Effector memory CD4-positive, alpha-beta T cell (primary cell): Measurements from ENCODE around the gene PDE9A.

ENCODE experiments used
- DNase-seq, 3 donors: peaks; one replicate each; pipeline ENCODE4 v3.0.0-alpha.2; 2020
- H3K27ac ChIP-seq: 2 replicates; pipeline ENCODE4 v1.7.0; 2013; ENCODE audit warnings: mild to moderate bottlenecking, low read length, moderate library complexity; ENCODE audit not compliant: insufficient read depth, poor library complexity, severe bottlenecking
- H3K27me3 ChIP-seq: replicated peaks from 2 replicates; pipeline ENCODE4 v1.7.0; 2013; ENCODE audit warnings: mild to moderate bottlenecking, low read length; ENCODE audit not compliant: insufficient read depth, control insufficient read depth, poor library complexity, severe bottlenecking
- H3K36me3 ChIP-seq: 2 replicates; pipeline ENCODE4 v1.7.0; 2013; ENCODE audit warnings: mild to moderate bottlenecking, low read length, moderate library complexity; ENCODE audit not compliant: control insufficient read depth, insufficient read depth
- H3K4me1 ChIP-seq: 2 replicates; pipeline ENCODE4 v1.7.0; 2013; ENCODE audit warnings: low read length, mild to moderate bottlenecking; ENCODE audit not compliant: control insufficient read depth, insufficient read depth, poor library complexity, severe bottlenecking
- H3K4me3 ChIP-seq: 2 replicates; pipeline ENCODE4 v1.7.0; 2013; ENCODE audit warnings: low read length, low read depth, mild to moderate bottlenecking; ENCODE audit not compliant: insufficient read depth, poor library complexity, severe bottlenecking
- H3K9me3 ChIP-seq: 2 replicates; pipeline ENCODE4 v1.7.0; 2013; ENCODE audit warnings: mild to moderate bottlenecking, low read length, moderate library complexity; ENCODE audit not compliant: control insufficient read depth

The PDE9A gene

DNA sequence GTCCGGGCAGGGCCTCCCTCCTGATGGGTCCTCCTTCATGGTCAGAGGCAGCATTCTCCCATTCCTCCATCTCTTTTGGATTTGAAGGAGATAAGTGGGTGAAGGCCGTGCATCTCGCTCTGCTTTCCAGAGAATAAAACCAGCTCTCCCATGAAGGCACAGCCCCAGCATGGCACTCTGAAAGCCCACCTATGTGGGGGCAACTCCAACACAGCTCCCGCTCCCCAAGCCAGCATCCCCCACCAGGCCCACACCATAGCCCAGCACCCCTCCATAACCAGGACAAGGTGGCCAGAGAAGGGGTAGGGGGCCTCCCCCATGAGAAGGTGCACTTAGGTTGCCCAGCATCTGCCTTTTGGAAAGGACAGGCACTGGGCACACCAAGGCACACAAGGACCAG, 112.2 kb downstream of the PDE9A start:
- DNase-seq, result no peak
- Histone ChIP-seq H3K27me3 (no peaks in the 10 kb centered on the region), H3K36me3 (no peaks in the 10 kb centered on the region), H3K27ac (no peak overlapping the region), H3K4me3 (no peak overlapping the region), H3K4me1 (no peaks in the 10 kb centered on the region), H3K9me3 (no peaks in the 10 kb centered on the region)

DNA sequence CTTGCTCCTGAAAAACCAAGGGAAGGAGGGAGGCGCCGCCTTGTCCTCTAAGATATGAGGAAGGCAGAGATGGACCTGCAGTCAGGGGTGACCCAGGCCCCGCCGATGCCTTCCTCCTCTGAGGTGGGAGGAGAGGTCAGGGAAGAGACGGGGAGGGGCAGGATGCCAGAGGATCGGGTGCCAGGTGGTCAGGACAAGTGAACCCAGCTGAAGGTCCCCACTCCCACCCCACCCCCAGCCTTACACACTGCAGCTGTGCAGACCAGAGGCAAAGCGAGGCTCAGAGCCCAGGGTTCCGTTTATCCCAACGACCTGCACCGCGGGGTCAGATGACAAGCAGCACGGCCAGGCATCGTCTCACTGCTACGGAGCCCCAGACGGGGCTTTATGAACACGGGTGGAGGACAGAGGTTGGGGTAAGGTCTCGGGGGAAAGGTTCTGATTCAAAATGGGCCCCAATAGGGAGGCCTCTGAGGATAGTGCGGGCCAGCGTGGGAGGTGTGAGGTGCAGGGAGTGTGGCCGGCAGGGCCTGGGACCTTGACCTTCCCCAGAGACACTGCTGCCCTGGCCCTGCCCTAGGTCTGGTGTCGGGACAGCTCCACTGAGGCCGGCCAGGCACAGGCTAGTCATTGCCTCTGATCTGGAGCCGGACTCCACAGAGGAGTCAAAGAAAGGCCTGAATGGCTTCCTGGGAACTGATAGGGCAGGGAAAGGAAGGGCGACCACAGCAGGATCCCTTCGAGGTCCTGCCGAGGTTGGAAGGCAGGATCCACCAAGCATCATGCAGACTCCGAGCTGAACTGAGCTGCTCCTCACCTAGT, 113.5 kb downstream of the PDE9A start:
- Histone ChIP-seq H3K4me3 (no peak overlapping the region), H3K36me3 (no peaks in the 10 kb centered on the region), H3K4me1 (no peaks in the 10 kb centered on the region), H3K27me3 (no peaks in the 10 kb centered on the region), H3K9me3 (no peaks in the 10 kb centered on the region), H3K27ac (no peak overlapping the region)
- no peak for DNase-seq

DNA sequence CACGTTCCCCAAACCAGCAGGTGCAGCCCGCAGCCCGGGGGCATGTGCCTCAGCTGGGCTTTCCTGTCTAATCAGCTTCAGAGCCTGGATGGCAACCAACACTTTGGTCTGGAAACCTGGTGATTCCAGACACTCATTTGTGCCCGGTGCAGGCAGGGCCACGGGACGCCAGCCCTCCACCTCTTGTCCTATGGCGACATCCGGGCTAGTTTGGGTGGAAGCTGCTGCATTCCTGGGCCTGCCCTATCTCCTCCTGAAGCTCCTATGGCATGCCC, 114.1 kb downstream of the PDE9A start:
- Histone ChIP-seq H3K4me3 (no peak overlapping the region), H3K27me3 (no peaks in the 10 kb centered on the region), H3K27ac (no peak overlapping the region), H3K36me3 (no peaks in the 10 kb centered on the region), H3K9me3 (no peaks in the 10 kb centered on the region), H3K4me1 (no peaks in the 10 kb centered on the region)
- no peak for DNase-seq

DNA sequence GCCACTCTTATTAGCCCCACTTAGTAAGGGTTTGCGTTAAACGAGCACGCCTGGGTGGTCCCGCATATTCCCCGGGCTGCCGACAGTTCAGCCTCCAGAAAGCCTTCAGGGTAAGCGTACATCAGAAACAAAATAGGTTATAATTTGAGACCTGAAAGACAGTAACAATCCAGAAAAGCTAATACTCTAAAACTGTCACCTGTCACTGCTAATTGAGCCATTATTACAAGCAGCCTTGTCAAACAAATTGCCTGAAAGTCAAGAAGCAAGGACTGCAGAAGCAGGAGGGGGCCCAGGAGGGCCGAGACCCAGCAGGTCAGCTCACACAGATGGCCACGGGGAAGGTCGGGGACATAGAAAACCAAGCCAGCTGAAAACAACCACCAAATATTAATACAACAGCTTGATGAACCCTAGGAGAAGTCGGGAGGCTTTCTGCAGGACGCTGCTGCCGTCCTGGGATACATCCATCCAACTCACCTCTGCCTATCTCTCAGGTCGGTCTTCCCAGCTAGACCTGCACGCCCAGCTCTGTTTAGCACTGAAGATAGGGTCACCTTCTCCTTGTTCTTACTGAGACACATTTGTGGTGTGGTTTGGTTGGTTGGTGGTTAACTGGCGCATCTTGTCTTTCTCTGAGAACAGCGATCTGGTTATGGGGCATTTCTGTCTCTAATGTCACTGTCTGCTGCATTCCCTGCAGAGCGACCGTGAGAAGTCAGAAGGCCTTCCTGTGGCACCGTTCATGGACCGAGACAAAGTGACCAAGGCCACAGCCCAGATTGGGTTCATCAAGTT, 115.1 kb downstream of the PDE9A start:
- no peaks in the 10 kb centered on the region for H3K27me3 ChIP-seq
- H3K27ac ChIP-seq, result no peak overlapping the region
- DNase-seq, result no peak
- no peaks in the 10 kb centered on the region for H3K36me3 ChIP-seq
- H3K9me3 ChIP-seq, result no peaks in the 10 kb centered on the region
- no peaks in the 10 kb centered on the region for H3K4me1 ChIP-seq
- no peak overlapping the region for H3K4me3 ChIP-seq

DNA sequence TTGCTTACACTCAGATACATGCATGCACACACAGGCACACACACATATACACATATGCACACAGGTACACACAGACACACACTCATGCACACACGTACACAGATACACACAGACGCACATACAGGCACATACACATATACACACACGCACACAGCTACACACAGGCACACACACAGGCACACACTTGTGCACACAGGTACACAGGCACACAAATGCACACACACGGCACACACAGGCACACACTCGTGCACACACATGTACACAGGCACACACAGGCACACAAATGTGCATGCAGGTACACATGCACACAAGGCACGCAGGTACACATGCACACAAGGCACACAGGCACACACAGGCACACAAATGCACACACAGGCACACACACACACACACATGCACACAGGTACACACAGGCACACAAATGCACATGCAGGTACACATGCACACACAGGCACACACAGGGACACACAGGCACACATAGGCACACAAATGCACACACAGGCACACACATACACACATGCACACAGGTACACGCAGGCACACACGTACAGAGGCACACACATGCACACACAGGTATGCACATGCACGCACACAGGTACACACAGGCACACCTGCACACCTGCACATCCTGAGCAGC, 115.9 kb downstream of the PDE9A start:
- Histone ChIP-seq H3K4me3 (no peak overlapping the region), H3K9me3 (no peaks in the 10 kb centered on the region), H3K27ac (no peak overlapping the region), H3K4me1 (no peaks in the 10 kb centered on the region), H3K36me3 (no peaks in the 10 kb centered on the region), H3K27me3 (no peaks in the 10 kb centered on the region)
- DNase-seq, result no peak

DNA sequence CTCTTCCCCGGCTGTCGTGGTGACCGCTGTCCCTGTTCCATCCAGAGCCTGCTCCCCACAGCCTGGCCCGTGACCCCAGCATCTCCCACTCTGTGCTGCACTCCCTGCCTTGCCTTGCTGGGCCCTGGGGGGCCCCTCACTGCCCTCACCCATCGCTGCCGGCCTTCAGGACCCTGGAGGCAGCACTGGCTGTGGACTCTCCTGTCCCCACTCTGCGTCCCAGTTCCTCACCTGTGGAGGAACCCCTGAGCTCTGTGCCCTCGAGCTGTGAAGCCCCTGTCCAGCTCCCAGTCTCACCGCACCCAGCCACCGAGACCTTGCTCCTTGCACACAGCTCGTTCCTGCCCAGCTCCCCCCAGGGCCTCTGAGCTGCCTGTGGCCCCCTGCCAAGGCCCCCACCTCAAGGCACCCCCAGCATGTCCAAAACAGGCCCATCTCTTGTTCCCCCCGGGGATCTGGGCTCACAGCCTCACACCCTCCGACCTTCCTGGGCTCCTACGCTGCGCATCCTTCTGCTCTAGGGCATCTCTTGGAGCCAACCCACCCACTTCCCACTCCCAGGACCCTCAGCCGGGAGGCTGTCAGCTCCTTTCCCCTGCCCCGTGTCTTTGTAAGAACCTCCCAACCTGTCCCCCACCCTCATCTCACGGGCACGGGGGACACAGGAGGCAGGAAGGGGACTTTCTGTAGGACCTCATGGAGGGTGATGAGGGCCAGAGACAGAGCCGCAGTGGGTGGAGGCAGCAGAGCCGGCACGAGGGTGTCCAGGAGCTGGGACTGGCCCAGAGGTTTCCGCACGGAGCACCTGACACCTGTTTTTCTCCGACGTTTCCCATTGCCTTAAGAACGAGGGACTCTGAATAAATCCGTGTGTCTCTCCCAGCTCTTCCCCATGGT, 116.6 kb downstream of the PDE9A start:
- Histone ChIP-seq H3K9me3 (no peaks in the 10 kb centered on the region), H3K27ac (no peak overlapping the region), H3K4me1 (no peaks in the 10 kb centered on the region), H3K36me3 (no peaks in the 10 kb centered on the region), H3K4me3 (no peak overlapping the region), H3K27me3 (no peaks in the 10 kb centered on the region)
- DNase-seq, result no peak

DNA sequence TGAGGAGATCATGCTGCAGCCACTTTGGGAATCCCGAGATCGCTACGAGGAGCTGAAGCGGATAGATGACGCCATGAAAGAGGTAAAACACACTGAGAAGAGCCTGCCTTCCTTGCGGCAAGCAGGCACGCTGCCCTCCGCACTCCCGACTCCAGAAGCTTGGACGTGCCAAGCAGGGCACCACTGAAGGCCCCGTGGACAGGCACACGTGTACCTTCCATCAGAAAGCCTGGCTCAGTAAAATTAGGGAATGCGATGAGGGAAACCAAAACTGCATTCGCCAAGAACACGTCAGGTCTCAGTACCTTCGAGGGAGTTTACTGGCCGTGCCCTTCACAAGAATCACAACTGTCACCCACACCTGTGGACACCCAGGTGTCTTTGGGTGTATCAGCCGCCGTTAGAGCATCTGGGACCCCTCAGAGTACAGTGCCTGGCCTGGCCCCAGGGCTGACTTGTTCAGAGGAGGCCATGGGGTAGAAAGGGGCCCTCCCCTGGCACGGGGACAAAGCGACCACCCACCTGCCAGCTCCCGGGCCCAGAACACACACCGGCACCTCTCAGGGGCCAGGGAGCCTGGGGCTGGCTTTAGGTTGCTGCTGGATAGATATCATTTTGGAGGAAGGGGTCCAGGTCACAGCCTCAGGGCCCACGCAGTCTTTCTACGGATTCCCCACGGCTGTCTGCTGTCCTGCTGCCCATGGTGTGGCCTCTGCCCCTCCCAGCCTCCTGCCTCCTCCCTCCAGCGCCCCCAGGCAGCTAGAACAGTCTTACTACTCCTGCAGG, 117.5 kb downstream of the PDE9A start:
- Histone ChIP-seq H3K4me1 (no peaks in the 10 kb centered on the region), H3K9me3 (no peaks in the 10 kb centered on the region), H3K36me3 (no peaks in the 10 kb centered on the region), H3K27me3 (no peaks in the 10 kb centered on the region), H3K4me3 (no peak overlapping the region), H3K27ac (no peak overlapping the region)
- no peak for DNase-seq

DNA sequence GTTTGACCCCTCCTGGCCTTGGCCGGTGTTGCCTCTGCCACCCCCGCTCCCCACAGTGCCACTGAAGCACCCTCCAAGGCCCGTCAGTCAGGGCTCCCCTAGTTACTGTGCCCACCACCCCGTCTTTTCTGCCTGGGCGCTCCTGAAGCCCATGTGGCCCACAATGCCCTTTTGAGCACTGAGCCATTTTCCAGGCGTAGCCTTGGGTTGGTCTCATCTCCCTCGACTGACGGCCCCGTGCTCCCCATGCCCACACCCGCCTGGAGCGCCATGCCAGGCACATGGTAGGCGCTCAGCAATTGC, 118.0 kb downstream of the PDE9A start:
- no peaks in the 10 kb centered on the region for H3K9me3 ChIP-seq
- H3K27ac ChIP-seq, result no peak overlapping the region
- no peaks in the 10 kb centered on the region for H3K36me3 ChIP-seq
- H3K4me3 ChIP-seq, result no peak overlapping the region
- no peak for DNase-seq
- no peaks in the 10 kb centered on the region for H3K4me1 ChIP-seq
- H3K27me3 ChIP-seq, result no peaks in the 10 kb centered on the region

DNA sequence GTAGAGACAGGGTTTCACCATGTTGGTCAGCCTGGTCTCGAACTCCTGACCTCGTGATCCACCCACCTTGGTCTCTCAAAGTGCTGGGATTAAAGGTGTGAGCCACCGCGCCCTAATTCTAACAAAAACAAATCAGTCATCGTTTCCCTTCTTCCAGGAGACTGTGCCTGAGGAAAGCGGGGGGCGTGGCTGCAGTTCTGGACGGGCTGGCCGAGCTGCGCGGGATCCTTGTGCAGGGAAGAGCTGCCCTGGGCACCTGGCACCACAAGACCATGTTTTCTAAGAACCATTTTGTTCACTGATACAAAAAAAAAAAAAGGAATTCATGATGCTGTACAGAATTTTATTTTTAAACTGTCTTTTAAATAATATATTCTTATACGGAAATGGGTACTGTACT, 121.7 kb downstream of the PDE9A start:
- Histone ChIP-seq H3K36me3 (no peaks in the 10 kb centered on the region), H3K27me3 (no peaks in the 10 kb centered on the region), H3K9me3 (no peaks in the 10 kb centered on the region), H3K4me3 (no peak overlapping the region), H3K4me1 (no peaks in the 10 kb centered on the region), H3K27ac (no peak overlapping the region)
- DNase-seq, result no peak
